Activated CD8-positive, alpha-beta memory T cell treated with anti-CD3 and anti-CD28 coated beads for 24 hours (primary cell): ENCODE results near the gene SYNE2.
"Not testable (repeated sequence)": the region's sequence is repeated elsewhere in the genome, so short reads cannot be mapped to it uniquely, and the experiment has no call there.

ENCODE experiments used
- DNase-seq: peaks from one replicate; pipeline ENCODE4 v3.0.0-alpha.2; 2020

SYNE2 gene

GRCh38 chr14:63966407-63966806 is 113.6 kb downstream of the SYNE2 start:
- no peak for DNase-seq

DNA sequence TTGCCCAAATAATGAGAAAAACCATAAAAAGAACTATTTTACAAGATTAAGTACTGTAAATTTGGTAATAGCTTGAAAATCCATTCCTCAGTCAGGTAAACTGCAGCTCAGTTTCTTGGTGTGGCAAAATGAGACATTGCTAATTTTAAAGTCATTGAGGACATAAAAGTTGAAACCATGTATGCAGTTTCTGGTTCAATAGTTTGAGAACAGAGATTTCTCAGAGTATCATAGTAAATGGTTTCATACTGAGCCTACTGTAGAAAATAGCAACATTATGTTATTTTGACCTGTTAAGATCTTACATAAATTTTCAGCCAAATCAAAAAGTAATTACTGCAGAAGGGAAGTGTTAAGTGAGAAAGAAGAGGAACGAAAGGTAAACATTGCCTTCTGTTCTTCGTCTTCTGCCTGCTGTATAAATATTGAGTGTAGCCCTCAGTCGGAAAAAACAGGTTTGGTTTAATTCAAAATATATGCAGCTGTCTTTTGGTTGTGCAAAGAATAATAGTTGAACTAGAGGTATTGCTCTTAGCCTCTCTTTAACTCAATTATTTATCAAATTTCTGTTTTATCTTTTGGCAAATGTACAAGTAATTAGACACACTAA is 119.6 kb downstream of the SYNE2 start:
- DNase-seq, result no peak

GRCh38 chr14:63974176-63974575 is 121.4 kb downstream of the SYNE2 start:
- no peak for DNase-seq

GRCh38 chr14:63981569-63981968 is 128.8 kb downstream of the SYNE2 start:
- DNase-seq, result no peak

DNA sequence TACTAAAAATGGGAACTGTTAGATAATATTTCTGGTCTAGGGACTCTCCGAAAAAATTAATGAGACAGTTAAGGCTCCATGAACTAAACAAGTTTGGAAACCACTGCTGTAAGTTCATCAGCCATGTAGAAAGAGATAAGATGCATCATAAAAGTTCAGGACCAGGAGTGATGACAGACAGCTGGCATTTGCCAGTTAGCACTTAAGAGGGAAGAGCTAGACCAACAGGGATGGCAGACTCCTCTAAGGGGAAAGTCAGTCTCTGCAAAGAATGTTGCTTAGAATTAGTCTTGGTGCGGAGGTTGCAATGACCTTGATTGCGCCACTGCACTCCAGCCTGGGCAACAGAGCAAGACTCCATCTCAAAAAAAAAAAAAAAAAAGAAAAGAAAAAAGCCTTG is 129.4 kb downstream of the SYNE2 start:
- no peak for DNase-seq

DNA sequence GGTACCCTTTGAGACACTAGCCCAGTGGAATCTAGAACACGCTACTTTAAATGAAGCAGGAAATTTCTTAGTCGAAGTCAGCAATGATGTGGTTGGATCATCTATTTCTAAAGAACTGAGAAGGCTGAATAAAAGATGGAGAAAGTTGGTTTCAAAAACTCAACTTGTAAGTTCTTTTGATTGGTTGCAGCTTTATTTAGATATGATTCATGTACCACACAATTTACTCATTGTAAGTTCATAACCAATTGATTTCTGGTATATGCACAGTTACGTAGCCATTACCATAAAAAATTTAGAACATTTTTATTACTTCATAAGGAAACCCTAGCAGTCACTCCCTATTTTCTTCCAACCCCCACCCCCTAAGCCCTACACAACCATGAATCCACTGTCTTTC is 129.8 kb downstream of the SYNE2 start:
- no peak for DNase-seq

GRCh38 chr14:63986789-63987533 is 134.2 kb downstream of the SYNE2 start:
- DNase-seq, result no peak

DNA sequence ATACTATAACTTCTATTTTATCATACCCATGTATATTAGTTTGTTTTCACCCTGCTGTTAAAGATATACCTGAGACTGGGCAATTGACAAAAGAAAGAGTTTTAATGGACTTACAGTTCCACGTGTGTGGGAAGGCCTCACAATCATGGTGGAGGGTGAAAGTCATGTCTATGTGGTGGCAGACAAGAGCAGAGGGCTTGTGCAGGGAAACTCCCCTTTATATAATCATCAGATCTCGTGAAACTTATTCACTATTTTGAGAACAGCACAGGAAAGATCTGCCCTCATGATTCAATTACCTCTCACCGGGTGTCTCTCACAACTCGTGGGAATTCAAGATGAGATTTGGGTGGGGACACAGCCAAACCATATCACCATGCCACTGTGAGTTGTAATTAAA is 135.8 kb downstream of the SYNE2 start:
- DNase-seq, result no peak

GRCh38 chr14:63991833-63992232 is 139.0 kb downstream of the SYNE2 start:
- no peak for DNase-seq

GRCh38 chr14:63992858-63993257 is 140.1 kb downstream of the SYNE2 start:
- DNase-seq, result no peak

- DNase-seq, result no peak
These were observed 141.2 kb downstream of the SYNE2 start for GRCh38 chr14:63993992-63994391.

GRCh38 chr14:63995285-63995684 is 142.5 kb downstream of the SYNE2 start:
- DNase-seq, result no peak

- DNase-seq, result no peak
These were observed 143.2 kb downstream of the SYNE2 start for GRCh38 chr14:63996016-63996415.

- DNase-seq, result no peak
These were observed 143.9 kb downstream of the SYNE2 start for GRCh38 chr14:63996625-63997220.

DNA sequence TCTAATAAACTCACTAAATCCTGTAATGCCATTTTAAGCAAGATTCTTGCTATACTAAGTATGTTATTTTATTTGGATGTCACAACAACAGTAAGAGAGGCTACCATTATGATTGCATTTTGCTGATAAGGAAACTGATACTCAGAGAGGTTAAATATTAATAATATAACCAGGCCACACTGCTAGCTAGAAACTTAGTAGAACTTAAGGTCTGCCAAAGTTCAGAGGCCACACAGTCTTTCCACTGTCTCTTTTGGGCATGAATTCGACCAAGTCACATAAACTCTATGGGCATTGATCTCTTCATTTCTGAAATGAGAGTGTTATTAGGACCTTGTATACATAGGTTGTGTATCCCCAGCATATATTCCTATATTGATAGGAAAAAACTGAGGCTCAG is 147.9 kb downstream of the SYNE2 start:
- DNase-seq, result no peak

GRCh38 chr14:64005822-64006221 is 153.0 kb downstream of the SYNE2 start:
- DNase-seq, result no peak

- DNase-seq, result no peak
These were observed 155.2 kb downstream of the SYNE2 start for GRCh38 chr14:64008016-64008415.

DNA sequence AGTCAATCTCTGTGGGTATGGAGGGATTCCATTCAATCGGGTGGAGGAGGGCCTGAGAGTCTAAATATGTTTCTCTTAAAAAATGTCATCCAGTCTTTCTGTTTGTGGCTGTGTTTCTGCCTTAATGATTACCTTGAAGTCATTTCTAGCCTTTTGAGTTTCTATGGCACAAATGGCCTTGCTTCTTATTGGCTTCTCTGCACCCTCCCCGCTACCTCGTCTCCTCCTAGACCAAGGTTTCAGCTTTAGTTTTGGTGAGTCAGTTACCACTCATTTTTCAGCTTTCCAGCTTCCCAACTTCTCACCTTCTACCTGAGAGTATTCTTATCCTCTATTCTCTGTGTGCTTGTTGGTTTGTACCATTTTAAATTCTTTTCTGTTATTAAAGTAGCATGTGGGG is 159.2 kb downstream of the SYNE2 start:
- no peak for DNase-seq

- DNase-seq, result no peak
These were observed 159.9 kb downstream of the SYNE2 start for GRCh38 chr14:64012720-64013119.

GRCh38 chr14:64025479-64025878 is 172.7 kb downstream of the SYNE2 start:
- no peak for DNase-seq

GRCh38 chr14:64026600-64026999 is 173.8 kb downstream of the SYNE2 start:
- DNase-seq, result no peak

- no peak for DNase-seq
These were observed 182.3 kb downstream of the SYNE2 start for GRCh38 chr14:64035143-64035542.

DNA sequence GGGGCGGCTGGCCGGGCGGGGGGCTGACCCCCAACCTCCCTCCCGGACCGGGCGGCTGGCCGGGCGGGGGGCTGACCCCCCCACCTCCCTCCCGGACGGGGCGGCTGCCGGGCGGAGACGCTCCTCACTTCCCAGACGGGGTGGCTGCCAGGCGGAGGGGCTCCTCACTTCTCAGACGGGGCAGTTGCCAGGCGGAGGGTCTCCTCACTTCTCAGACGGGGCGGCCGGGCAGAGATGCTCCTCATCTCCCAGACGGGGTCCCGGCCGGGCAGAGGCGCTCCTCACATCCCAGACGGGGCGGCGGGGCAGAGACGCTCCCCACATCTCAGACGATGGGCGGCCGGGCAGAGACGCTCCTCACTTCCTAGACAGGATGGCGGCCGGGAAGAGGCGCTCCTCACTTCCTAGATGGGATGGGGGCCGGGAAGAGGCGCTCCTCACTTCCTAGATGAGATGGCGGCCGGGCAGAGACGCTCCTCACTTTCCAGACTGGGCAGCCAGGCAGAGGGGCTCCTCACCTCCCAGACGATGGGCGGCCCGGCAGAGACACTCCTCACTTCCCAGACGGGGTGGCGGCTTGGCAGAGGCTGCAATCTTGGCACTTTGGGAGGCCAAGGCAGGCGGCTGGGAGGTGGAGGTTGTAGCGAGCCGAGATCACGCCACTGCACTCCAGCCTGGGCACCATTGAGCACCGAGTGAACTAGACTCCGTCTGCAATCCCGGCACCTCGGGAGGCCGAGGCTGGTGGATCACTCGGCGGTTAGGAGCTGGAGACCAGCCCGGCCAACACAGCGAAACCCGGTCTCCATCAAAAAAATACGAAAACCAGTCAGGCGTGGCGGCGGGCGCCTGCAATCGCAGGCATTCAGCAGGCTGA is 185.3 kb downstream of the SYNE2 start:
- not testable (repeated sequence) for DNase-seq
